Kidney glomerular epithelial cell (primary cell): ENCODE data around the gene MYL6.
A peak's percentile ranks its signal among the peaks of the same experiment; 100 is the strongest.

Experiments
- DNase-seq: peaks from one replicate; lab custom pipeline; 2025; lab: John Stamatoyannopoulos, UW

MYL6 gene

DNA sequence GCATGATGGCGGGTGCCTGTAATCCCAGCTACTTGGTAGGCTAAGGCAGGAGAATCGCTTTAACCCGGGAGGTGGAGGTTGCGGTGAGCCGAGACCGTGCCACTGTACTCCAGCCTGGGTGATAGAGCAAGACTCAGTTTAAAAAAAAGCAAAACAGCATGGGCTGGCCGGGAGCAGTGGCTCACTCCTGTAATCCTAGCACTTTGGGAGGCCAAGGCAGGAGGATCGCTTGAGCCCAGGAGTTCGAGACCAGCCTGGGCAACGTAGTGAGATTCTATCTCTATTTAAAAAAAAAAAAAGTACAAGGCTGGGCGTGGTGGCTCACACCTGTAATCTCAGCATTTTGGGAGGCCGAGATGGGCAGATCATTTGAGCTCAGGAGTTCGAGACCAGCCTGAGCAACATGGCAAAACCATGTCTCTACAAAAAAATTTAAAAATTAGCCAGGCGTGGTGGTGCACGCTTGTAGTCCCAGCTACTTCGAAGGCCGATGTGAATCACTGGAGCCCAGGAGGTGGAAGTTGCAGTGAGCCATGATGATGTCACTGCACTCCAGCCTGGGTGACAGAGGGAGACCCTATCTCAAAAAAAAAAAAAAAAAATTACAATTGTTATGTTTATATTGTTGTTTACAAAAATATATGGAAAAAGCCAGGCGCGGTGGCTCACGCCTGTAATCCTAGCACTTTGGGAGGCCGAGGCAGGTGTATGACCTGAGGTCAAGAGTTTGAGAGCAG lies 1.5 kb upstream of the MYL6 start:
- peak; percentile 13 for DNase-seq

GRCh38 chr12:56157201-56158028 lies 744 bp upstream of the MYL6 start:
- peak; percentile 93 for DNase-seq

DNA sequence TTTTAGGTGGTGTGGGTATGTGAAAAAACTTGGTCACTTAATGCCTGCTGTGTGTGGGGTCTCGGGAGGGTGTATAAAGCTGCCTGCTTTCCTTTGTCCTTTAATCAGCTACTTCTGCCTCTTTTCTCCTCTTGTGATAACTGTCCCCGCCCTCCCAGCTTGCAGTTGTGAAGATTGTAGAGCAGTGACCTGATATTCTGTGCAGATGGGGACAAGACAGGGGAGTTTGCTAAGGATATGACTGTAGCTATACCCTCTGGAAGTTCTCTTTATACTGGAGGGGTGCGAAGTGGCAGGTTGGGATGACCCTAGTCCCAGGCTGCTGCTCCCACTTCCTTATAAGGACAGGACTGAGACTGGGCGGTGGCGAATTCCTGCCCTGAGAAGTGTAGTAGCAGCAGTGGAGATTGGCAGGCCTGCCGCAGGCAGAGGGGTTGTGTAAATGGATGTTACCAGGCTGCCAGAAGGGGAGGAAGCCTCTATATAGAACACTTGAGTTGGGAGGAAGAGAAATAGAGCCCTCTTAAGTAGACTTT lies 835 bp downstream of the MYL6 start:
- DNase-seq: peak; percentile 34

GRCh38 chr12:56159482-56160192 lies 1.5 kb downstream of the MYL6 start:
- no peak for DNase-seq

DNA sequence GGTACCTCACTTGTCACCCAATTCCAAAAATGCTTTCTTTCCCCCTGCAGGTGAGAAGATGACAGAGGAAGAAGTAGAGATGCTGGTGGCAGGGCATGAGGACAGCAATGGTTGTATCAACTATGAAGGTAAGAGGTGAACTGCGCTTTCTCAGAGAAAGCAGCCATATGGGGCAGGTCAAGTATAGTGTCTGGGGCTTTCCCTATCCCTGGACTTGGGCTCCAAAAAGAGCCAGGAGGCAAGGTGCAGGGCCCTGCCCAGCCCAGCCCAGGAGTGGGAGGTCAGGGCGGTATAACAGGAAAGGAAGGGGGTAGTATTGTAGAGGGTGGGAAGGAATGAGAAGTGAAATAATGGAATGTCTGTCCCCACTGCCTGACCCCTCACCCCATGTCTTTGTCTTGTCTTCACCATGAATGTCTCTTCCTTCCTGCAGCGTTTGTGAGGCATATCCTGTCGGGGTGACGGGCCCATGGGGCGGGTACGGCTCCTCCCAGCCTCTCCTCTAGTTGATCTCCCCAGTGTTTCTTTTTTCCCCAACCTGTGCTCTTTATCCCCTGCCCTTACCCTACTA lies 2.1 kb downstream of the MYL6 start:
- peak; percentile 14 for DNase-seq

- DNase-seq: no peak
These were observed 2.9 kb downstream of the MYL6 start for GRCh38 chr12:56160894-56161689.

GRCh38 chr12:56161690-56162351 lies 3.7 kb downstream of the MYL6 start:
- DNase-seq: no peak

GRCh38 chr12:56162468-56163290 lies 4.5 kb downstream of the MYL6 start:
- no peak for DNase-seq

GRCh38 chr12:56163533-56164344 lies 5.6 kb downstream of the MYL6 start:
- no peak for DNase-seq

- peak; percentile 12 for DNase-seq
These were observed 6.2 kb downstream of the MYL6 start for GRCh38 chr12:56164345-56164729.

DNA sequence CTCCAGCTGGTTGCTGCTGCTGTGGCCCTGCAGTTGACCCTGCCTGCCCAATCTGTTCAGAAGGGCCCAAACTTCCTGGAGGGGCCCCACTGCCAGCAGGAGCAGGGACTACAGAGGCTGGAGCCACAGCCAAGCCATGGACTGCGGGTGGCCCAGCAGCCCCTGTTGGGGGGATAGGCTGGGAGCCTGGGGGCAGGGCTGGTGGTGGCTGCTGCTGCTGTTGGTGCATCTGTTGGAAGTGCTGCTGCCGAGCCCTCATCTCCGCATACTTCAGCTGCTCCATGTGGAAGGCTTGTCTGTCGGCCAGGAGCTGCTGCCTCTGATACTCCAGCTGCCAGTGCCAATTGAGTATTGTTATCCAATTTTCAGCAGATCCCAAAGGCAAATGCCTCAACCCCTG lies 7.2 kb downstream of the MYL6 start:
- DNase-seq: no peak

DNA sequence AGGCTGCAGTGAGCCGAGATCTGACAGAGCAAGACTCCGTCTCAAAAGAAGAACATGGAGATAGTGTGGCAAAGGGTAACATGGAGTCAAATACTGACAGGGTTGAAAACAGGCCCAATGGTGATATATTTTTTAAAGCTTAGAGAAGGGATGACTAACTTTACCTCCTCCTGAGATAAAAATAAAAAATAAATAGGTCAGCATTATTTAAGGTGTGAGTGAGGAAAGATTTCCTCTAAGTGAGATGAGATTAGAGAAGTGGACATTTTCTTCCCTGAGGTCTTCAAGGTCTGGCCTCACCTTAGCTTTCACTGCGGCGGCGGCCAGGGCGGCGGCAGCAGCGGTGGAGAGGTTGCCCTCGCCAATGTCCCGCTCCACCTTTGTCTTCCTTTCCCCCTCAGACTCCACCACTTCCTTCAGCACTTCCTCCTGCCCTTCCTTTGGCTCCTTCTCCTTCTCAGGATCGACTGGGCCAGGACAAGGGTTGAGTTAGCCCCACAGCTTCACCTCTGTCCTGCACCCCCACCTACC lies 11.1 kb downstream of the MYL6 start:
- DNase-seq: no peak

GRCh38 chr12:56172839-56173238 lies 14.7 kb downstream of the MYL6 start:
- DNase-seq: no peak

GRCh38 chr12:56178347-56178746 lies 20.2 kb downstream of the MYL6 start:
- DNase-seq: no peak

DNA sequence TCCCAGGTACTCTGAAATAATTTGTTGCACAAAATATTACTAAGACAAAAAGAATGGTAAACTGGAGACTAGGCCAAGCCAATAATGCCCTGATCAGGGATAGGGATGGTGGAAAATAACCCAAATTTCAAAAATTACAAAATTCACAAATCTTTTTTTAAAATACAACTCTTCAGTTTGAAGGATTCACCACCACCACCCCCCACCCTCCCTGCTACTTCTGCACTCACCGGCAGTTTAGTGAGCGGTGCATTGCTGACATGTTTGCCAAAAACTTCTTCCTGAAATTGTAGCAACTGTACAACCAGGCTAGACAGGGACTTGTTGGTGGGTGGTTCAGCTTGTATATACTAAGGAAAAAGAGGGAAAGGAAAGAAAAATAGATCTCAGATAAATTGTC lies 28.8 kb downstream of the MYL6 start:
- no peak for DNase-seq

DNA sequence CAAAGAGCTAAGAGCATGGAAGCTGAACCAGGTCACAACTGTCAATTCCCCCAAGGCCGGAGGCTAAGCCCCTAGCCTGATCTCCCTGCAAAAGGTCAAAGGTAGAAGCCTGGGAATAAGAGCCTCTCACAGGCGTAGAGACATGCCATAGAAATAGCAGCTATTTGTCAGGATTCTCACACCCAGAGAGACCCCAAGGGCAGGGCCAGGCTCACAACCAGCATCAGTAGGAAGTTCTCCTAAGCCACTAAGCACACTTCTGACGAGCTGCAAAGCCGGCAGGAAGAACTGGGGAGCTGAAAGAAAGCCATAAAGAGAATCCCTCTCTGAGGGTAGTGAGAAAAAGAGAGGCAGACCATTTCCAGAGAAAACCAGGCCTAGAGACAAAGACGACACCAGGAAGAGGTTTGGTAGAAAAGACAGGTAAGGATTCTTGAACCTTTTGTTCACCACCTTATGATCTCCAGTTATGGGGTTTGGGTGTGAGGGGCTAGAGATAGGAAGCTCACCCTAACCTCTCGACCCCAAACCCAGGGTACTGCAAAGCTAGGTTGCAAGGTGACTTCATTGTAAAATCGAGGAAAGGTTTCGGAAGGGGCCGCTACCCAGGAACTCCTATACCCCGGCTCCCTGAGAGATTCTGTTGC lies 30.1 kb downstream of the MYL6 start:
- DNase-seq: no peak

GRCh38 chr12:56188778-56189098 lies 30.6 kb downstream of the MYL6 start:
- DNase-seq: no peak
